SIG-M5 treated with dmso at 0.1 percent for 504 hours (cell line): Measurements from ENCODE around the gene MYBL2.

ENCODE experiments used
- DNase-seq: peaks from one replicate; lab custom pipeline; 2025; ENCODE audit not compliant: unreplicated experiment; lab: John Stamatoyannopoulos, UW

MYBL2 gene

GRCh38 chr20:43681991-43682410 lies 15.1 kb downstream of the MYBL2 start:
- no peak for DNase-seq

GRCh38 chr20:43682446-43682845 lies 15.5 kb downstream of the MYBL2 start:
- no peak for DNase-seq

GRCh38 chr20:43686820-43687219 lies 19.9 kb downstream of the MYBL2 start:
- no peak for DNase-seq

GRCh38 chr20:43689165-43689564 lies 22.3 kb downstream of the MYBL2 start:
- DNase-seq: no peak

- DNase-seq: no peak
Measured at GRCh38 chr20:43690943-43691598, 24.2 kb downstream of the MYBL2 start.

GRCh38 chr20:43691928-43692524 lies 25.1 kb downstream of the MYBL2 start:
- DNase-seq: peak; percentile 59

GRCh38 chr20:43694763-43695162 lies 27.8 kb downstream of the MYBL2 start:
- no peak for DNase-seq

GRCh38 chr20:43695571-43695970 lies 28.7 kb downstream of the MYBL2 start:
- no peak for DNase-seq

GRCh38 chr20:43699941-43700565 lies 33.1 kb downstream of the MYBL2 start:
- DNase-seq: no peak

GRCh38 chr20:43700627-43701026 lies 33.7 kb downstream of the MYBL2 start:
- DNase-seq: no peak

- no peak for DNase-seq
Measured at GRCh38 chr20:43702502-43702901, 35.6 kb downstream of the MYBL2 start.

GRCh38 chr20:43710370-43711044 lies 43.6 kb downstream of the MYBL2 start:
- DNase-seq: no peak

- DNase-seq: no peak
Measured at GRCh38 chr20:43711098-43711654, 44.3 kb downstream of the MYBL2 start.

- DNase-seq: no peak
Measured at GRCh38 chr20:43715044-43715443, 48.1 kb downstream of the MYBL2 start.

- no peak for DNase-seq
Measured at GRCh38 chr20:43715511-43715910, 48.6 kb downstream of the MYBL2 start.

- DNase-seq: no peak
Measured at GRCh38 chr20:43716123-43716522, 49.2 kb downstream of the MYBL2 start.

- DNase-seq: no peak
Measured at GRCh38 chr20:43716757-43717615, 50.1 kb downstream of the MYBL2 start.

GRCh38 chr20:43717616-43717995 lies 50.7 kb downstream of the MYBL2 start:
- no peak for DNase-seq

- DNase-seq: no peak
Measured at GRCh38 chr20:43720007-43720406, 53.1 kb downstream of the MYBL2 start.

- DNase-seq: no peak
Measured at GRCh38 chr20:43721097-43721428, 54.1 kb downstream of the MYBL2 start.
